ENCODE data around the gene GZF1.
"Not testable (repeated sequence)": the region's sequence is repeated elsewhere in the genome, so short reads cannot be mapped to it uniquely, and the experiment has no call there.

Gene GZF1

DNA sequence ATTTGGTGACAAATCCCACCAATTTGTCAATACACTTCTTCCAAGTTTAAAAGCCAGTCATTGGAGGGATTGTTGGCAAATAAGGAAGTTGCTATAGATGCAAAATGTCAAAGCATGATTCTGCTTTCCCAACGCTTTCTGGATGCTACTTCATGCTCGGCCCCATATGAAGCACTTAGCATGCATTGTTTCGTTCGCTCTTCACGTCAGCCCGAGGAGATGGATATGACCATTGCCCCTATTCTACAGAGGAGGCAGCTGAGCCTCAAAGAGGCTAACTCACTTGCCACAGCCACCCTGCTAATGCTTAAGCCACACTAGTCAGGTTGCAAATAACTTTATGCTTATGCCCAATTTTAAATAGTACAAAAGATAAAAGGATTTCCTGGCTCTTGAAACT, 14.2 kb upstream of the GZF1 start:
- DNase-seq (ENCODE audit: low read depth): no peak

DNA sequence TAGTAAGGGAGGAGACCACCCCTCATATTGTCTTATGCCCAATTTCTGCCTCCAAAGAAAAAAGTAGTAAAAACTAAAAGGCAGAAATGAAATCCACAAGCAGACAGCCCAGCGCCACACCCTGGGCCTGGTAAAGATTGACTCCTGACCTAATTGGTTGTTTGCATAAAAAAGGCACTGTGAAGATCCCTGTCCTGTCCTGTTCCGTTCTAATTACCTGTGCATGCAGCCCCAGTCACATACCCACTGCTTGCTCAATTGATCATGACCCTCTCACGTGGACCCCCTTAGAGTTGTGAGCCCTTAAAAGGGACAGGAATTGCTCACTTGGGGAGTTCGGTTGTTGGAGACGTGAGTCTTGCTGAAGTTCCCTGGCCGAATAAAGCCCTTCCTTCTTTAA, 13.5 kb upstream of the GZF1 start:
- not testable (repeated sequence) for DNase-seq (ENCODE audit: low read depth)

DNA sequence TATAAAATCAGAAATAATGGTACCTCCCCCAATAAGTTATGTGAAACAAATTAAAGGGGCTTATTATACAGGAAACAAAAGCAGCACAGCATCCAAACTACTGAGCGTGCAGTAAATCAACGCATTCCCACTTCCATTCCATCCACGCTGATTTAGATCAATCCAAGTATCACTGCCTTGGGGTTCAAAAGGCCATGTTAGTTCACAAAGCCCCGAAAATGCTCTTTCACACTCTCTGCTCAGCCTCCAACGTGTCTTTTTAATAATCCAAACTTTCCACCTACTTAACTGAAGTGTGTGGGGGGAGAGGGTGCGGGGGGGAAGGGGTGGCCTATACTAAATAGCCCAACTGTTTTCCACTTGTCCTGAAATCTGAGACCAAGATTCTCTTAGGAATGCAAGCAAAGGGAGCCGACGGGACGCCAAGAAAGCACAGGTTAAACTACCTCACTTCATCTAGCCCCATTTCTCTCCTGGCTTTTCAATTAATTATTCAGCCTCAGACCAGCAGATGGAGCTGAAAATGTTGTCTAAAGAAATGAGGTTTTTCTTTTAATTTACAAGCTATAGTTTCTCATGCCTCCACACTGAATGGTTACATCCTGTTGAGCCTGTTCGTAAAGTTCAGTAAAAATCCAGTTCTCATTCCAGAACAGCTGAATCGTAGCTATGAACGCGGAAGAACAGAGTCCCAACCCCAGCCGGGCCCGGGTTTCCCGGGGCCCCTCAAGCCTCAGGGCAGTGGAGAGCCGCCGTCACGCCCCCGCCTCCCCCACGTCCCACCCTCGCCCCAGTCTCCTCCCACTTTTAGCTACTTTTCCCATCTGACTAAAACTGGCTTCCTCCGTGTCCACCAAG, 12.4 kb upstream of the GZF1 start:
- peak; percentile 71 for DNase-seq (ENCODE audit: low read depth)

DNA sequence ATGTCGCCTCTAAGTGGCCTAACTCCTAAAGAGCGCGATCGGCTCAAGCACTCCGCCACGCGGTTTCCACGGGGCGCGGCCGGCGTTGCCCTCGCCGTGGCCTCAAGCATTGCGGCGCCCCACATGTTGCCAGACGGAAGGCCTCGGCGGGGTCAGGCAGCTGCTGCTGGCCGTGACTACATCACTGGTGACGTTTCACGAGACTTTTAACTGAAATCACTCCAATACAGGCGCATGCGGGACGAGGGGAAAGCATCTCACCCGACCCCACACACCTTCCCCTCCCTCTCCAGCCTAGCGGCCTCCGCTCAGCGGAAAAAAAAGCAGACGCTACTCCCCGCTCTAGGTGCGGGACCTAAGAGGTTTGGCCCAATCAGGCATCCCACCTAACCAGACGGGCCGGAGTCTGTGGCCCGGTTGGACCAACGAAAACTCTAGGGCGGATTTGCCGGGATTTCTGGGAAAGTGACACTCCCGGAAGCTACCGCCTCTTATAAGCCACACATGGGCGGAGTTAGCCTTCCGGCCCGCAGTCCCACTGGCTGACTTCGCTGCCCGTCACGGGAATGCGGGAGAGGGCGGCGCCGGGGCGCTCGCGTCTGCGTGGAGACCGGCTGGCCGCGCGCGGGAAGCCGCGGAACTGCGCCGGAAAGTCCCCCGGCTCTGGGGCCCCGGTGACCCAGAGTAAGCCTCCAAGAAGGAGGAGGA, 11.6 kb upstream of the GZF1 start, which contains the start of gene NXT1:
NXT1 (plus strand) TSS at position 596 of the 708 bp plus-strand sequence. CDS start 3,251 bp downstream, outside the sequence.
- peak; percentile 93 for DNase-seq (ENCODE audit: low read depth)

DNA sequence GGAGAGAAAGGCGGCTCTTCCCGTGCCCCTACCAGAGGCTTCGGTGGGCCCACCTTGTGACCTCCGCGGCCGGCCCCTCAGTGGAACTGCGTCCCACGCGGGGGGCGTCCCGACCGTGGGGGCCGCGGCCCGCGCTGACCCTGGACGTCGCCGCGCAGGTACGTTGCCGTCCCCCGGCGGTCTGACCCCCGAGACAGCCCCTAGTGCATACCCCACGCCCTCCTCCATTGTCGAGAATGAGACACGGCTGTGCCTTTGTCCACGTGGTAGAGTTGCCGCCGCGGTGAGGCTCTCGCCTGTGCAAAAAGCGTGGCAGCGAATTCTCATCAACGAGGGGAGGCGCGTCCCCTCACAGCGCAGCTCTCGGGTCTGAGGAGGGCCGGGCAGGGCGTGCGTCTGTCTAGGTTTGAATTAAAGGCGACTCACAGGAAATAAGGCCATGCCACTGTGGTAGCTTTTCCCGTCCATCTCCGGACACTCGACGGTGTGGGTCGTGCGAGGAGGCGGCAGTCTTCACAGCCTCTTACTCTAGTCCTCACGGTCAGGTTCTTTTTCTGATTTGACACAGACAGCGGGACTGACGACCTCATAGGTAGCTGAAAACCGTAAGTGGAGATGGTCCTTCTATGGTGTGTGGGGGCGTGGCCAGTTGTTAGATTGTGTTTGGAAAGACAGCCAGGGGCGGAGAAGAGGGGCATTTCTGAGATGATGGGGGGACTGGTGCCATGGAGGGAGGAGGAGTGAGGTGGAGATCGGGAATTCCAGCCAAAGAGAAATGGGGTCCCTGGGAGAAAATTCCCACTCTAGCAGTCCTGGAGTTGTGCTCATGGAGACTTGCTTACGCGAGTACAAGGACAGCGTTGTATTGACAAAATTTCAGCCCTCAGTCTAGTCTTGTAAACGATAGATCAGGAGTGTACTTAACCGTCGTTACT, 10.8 kb upstream of the GZF1 start:
- DNase-seq (ENCODE audit: low read depth): peak; percentile 39

DNA sequence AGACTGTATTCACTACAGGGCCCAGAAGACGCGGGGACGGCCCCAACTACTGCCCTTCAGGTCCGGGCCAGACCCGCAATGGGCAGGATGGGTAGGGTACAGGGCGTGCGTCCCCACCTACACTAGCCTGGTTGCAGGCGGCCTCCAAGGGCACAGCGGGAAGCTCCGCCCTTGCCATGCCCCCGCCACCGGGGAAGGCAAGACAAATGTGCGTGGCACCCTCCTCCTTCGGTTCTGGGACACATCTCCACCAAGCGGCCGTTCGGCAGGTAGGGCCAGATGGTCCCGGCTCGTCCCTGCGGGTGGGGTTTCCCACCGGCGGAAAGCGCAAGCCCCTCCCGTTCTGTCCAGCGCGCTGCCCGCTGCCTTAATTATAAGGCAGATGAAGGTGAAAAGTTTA, 5.8 kb upstream of the GZF1 start:
- DNase-seq (ENCODE audit: low read depth): no peak

DNA sequence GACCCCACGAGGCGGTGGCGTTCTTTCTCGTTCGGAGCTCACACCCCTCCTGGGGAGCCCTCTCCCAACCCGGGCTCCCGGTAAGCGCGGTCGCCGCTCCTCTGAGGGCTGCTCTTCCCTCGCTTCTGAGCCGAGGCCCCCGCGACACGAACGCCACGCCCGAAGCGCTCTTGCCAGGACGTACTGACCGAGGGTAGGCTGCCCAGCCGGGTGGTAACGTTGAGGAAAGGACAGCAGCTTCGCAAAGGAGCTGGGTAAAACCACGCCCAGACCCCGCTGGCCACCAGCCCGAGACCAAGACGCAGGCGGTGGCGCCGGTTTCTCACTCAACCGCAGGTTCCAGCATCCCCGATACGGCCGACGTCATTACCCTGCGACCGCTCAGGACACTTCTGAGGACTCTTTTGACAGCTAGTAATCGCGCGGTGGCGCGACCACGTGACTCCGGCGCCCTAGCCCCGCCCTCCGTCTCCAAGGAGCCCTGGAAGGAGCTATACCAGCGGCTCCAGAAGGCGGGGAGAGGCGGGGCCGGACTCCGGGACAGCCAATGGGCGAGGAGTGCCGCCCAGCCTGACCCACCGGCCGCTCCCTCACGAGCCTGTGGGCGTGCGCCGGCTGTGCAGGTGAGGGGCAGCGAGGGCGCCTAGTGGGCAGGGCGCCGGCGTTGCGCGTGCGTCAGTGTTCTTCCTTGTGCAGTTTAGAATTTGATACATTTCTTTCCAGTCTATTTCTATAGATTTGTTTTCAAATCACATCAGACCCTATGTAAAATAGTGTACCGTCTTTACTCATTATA, 4.0 kb upstream of the GZF1 start:
- peak; percentile 100 for DNase-seq (ENCODE audit: low read depth)

DNA sequence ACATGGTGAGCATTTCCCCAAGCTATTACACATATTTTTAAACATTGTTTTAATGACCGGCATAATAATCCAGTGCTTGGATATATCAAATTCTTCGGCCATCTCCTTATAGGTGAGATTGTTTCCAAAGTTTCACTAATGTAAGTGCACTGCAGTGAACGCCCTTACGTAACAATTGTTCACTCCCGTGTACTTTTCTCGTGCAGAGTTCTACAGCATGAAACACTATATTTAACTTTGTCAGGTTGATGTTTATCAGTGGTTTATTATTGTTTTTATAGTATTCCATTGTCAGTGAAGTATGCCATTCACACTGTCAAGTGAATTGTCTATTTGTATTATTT, 3.4 kb upstream of the GZF1 start:
- DNase-seq (ENCODE audit: low read depth): no peak

DNA sequence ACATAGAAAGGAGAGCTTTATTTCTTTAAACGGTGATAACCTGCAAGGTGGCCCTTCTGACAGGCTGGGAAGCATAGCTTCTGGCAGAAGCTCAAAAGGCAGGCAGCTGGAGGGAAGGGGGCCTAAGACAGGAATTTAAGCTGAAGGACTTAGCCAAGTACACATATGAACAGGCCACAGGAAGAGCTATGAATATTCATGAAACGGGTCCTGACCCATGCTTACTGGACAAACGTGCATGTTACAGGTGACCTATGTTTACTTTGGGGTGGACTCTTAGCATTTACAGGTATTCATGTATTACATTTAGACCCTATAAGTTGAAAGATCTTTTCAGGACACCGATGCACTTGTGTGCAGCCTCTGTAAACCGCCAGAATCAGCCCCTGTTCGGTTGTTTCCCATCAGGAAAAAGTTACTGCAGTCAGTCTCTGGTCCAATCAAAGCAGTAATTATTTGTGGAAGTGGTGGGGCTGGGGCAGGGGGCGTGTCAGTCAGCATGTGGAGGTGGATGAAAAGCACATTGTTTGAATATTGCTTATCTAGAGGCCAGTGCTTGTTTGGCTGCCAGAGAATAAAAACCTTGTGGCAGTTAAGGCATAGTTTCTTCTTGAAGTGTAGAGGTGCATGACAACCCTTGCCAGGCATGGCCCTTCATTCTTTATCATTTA, 2.9 kb upstream of the GZF1 start:
- no peak for DNase-seq (ENCODE audit: low read depth)

DNA sequence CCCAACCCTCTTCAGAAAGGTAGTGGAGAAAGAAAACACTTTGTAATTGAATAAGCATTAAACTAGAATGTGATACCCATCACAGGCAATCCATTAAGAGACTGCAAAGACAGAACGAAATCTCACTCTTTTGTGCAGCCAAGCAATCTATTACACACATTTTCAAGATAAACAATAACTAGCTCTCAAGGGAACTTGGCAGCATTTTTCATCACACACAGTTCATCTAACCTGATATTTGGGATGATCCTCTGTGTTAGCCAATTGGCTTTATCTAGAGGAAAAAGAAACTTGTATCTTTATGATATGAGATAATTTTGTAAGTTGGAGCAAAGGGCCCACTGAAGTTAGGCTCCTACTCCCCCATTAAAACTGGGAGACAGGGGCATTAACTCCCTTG, 1.5 kb upstream of the GZF1 start:
- no peak for DNase-seq (ENCODE audit: low read depth)

DNA sequence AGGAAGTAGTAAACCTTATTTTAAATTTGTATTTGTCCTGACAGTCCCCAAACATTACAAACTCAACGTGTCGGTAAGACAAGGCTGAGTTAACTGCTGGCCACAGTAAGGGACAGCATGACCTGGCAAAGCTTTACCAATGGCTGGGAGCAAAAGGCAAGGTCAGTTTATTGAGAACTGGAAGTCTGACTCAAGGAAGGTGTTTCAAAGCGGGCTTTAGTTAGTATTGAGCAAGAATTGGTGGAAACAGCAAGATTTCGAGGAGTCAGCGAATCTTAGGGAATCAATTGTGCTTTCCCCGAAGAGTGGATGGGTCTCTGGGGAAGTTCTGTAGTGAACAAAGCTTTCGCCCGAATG, 885 bp upstream of the GZF1 start:
- DNase-seq (ENCODE audit: low read depth): no peak

DNA sequence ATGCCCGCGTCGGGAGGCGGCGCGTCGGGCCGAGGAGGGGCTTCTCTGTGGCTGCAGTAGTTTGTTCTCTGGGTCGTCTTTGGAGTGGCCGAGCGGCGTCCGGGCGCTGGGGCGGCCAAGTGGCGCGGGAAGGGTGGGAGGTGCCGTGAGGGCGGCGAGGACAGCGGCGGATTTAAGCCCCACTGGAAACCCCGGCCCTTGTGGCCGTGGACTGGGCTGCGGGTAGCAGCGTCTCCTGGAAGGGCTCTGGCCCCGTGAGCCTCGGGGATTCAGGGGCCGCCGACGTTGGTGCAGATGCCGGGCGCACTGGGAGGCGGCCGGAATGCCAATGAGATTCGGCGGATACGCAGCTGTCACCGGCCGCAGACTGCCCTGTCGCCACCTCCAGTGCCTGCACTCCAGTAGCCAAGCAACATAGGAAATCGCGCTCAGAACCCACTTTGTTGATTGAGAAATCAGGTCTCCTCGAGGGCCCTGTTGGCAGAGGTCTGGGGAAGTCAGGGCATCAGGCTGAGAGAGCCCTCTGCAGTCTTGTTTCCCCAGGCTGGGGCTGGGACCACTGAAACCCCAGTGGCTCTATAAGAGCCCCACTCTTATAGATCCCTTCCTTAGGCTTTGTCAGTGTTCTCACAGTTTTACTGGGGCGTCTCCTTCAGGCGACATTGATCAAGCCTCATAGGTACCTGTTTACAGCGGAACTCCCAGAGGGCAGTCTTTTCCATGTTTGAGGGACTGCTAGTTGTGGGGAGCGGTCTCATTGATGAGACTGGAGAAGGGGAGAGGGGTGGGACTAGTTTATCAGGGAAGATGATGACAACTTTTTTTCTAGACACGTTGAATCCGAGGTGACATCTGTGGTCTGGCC, 642 bp downstream of the GZF1 start:
- DNase-seq (ENCODE audit: low read depth): no peak

DNA sequence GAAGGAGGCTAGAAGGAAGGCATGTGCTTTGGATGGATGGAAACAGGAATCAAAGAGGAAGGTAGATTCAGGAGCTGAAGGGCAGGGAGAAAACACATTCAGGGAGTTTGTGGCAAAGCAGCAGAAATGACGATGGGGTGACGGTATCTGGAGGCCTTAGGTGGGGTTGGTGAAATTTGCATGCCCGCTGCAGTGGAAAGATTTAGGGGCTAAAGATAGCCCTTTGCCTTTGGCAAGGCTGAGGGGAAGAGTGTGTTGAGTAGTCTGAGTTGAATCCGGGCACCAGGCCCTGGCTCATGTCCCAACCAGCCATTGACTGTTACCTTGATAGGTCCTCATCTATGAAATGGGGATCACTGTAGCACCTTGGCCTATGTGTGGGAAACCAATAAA, 1.3 kb downstream of the GZF1 start:
- DNase-seq (ENCODE audit: low read depth): no peak

DNA sequence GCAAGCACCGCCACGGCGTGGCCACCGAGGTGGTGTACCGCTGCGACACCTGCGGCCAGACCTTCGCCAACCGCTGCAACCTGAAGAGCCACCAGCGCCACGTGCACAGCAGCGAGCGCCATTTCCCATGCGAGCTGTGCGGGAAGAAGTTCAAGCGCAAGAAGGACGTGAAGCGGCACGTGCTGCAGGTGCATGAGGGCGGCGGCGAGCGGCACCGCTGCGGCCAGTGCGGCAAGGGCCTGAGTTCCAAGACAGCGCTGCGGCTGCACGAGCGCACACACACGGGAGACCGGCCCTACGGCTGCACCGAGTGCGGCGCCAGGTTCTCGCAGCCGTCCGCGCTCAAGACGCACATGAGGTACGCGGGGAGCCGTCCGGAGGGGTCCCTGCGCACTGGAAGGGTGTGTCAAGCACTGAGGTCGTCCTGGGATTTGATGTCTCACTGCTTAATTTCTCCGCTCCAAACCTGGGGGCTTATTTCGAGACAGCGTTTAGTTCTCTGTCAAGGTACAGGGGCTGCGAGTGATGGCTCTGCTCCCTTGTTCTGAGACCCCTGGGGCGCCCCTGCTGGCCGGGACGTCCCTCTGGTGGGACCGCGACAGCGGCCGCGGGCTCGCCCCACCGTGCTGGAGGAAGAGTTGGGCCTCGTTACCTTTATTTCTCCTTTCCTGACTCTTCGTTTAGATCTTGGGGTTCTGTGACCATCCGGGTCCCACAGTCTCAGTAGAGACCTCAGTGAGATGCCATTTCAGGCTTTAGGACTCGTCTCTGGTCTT, 3.6 kb downstream of the GZF1 start:
- DNase-seq (ENCODE audit: low read depth): no peak

DNA sequence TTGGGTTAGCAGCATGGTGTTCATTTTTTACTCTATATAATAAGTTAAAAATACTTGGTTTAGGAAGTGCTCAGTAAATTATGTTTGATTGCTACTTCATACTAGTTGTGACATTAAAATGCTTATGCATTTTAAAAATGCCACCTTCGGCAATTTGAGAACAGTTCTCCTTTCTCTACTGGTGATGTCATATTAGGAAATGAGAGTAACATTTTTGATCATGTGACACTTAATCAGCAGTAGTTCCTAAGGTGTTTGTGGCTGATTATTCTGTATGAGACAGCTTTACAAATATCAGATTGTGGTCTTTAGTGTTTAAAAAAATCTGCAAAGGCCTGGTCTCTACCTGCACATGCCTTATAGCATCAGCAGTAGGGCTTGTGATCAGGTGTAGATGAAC, 4.4 kb downstream of the GZF1 start:
- DNase-seq (ENCODE audit: low read depth): no peak

DNA sequence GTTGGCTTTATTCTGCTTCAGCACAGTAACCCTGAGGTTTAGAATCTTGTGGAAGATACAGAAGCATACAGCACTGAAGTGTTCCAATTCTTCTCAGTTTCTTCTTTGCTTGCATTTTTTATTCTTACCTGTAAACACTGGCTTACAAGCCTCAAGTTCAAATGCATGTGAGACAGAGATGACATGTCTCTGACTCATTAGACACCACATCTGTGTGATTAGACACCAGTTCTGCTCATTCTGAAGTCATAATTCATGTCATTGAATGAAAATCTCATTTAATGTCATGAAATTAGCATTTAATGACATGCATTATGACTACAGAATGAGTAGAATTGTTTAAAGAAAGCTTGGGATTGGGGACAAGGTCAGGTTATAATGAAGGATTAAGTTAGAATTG, 5.8 kb downstream of the GZF1 start:
- no peak for DNase-seq (ENCODE audit: low read depth)

DNA sequence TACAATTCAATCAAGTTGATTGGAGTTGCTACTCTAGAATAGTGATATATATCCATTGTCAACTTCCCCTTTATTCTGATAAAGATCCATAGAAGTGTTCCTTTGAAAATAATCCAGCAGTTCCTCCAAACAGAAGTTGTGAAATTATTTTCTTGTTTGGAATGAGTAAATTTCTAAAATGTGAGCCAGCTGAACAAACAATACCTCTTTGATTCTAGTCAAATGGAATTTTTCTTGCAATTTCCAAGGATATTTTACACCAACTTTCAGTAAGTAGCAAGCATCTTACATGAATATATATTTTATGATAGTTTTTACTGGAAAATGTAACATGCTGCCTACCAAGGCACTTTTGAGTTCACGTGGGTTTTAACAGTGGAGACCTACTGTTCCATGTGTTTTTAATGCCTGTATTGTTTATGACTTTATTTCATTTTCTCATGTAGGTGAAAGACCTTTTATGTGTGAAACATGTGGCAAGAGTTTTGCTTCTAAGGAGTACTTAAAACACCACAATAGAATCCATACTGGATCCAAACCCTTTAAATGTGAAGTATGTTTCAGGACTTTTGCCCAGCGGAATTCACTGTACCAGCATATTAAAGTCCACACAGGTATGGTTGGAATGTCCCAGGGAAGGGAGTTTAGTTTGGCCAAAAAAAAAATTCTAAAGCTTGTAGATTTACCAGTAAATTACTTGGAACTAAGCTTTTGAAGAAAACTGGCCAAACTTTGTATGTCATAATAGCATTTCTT, 6.5 kb downstream of the GZF1 start:
- DNase-seq (ENCODE audit: low read depth): no peak

DNA sequence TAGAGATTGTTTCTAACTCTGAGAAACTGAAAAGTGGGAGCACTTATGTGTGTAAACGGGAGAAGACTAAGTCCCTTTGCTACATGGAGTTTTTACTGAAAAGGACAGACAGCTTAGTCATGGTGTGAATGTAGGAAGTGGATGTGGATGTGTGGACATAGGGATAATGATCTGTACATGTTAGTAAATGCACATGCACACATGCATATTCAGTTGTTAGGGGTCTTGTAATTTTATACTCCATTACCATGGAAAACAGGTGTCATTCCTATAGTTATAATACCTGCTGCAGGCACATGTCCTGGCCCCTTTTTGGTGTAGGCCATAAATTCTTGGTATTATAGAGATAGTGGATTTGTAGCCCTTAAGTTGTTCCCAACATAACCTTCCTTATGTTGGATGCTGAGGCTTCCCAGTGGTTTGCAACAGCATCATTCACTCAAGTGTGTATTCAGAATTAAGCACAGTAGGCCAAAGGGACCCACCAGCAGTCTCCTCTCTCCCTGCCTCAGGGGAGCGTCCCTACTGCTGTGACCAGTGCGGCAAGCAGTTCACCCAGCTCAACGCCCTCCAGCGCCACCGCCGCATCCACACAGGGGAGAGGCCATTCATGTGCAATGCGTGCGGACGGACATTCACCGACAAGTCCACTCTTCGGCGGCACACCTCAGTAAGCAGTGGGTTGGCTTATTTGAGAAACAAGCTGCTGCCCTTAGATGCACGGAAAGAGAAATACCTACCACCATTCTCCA, 7.3 kb downstream of the GZF1 start:
- DNase-seq (ENCODE audit: low read depth): no peak
